GM06990 (cell line): ENCODE results near the gene CTCFL.
A peak's percentile ranks its signal among the peaks of the same experiment; 100 is the strongest.

Source experiments
- DNase-seq: peaks from one replicate; pipeline ENCODE4 v3.0.0-alpha.2; 2011; ENCODE audit not compliant: insufficient read length; ENCODE audit errors: extremely low read depth
- H3K27me3 ChIP-seq: replicated peaks from 2 replicates; pipeline ENCODE4 v1.6.0; 2011; ENCODE audit warnings: low read length; ENCODE audit not compliant: control insufficient read depth, insufficient read depth
- H3K36me3 ChIP-seq: 2 replicates; pipeline ENCODE4 v1.5.1; 2011; ENCODE audit warnings: low read length; ENCODE audit not compliant: control insufficient read depth, insufficient read depth
- H3K4me3 ChIP-seq: replicated peaks from 2 replicates; pipeline ENCODE4 v1.5.1; 2011; ENCODE audit warnings: low read depth, mild to moderate bottlenecking, control low read depth, low read length
- CTCF ChIP-seq: IDR thresholded peaks from 2 replicates; pipeline ENCODE4 v1.5.1; 2011; ENCODE audit warnings: low read length, control low read depth, mild to moderate bottlenecking, inconsistent platforms; ENCODE audit not compliant: insufficient read depth, poor library complexity, severe bottlenecking

The CTCFL gene

GRCh38 chr20:57524511-57525176 is at the start of gene CTCFL:
CTCFL (minus strand) TSS chr20:57525140; CDS start chr20:57524205, 935 bp downstream.
- DNase-seq, result no peak
- H3K27me3 ChIP-seq, result no peaks in the 10 kb centered on the region
- no peak for TF ChIP-seq CTCF

GRCh38 chr20:57573894-57574293 is 49.0 kb upstream of the CTCFL start:
- H3K36me3 ChIP-seq, result no peaks in the 10 kb centered on the region
- TF ChIP-seq CTCF, result peak; percentile 20
- peaks cover 2% of the 10 kb centered on the region for H3K27me3 ChIP-seq
- no peak overlapping the region for H3K4me3 ChIP-seq
- no peak for DNase-seq

More at GRCh38 chr20:57524511-57525176, at the start of gene CTCFL:
- no peak within 1 kb of the TSS for H3K4me3 ChIP-seq
- no peaks in the 10 kb centered on the region for H3K36me3 ChIP-seq

GRCh38 chr20:57573242-57573641 is 48.3 kb upstream of the CTCFL start:
- H3K4me3 ChIP-seq, result no peak overlapping the region
- peaks cover 2% of the 10 kb centered on the region for H3K27me3 ChIP-seq
- TF ChIP-seq CTCF, result no peak
- H3K36me3 ChIP-seq, result no peaks in the 10 kb centered on the region
- no peak for DNase-seq

GRCh38 chr20:57571782-57572416 is 47.0 kb upstream of the CTCFL start:
- peaks cover 2% of the 10 kb centered on the region for H3K27me3 ChIP-seq
- no peak for DNase-seq
- TF ChIP-seq CTCF, result no peak
- no peak overlapping the region for H3K4me3 ChIP-seq
- H3K36me3 ChIP-seq, result no peaks in the 10 kb centered on the region

GRCh38 chr20:57570920-57571319 is 46.0 kb upstream of the CTCFL start:
- Histone ChIP-seq H3K27me3 (peaks cover 2% of the 10 kb centered on the region), H3K36me3 (no peaks in the 10 kb centered on the region), H3K4me3 (no peak overlapping the region)
- DNase-seq, result no peak
- no peak for TF ChIP-seq CTCF
